Measurements from ENCODE around the gene MKLN1. TPM values are rescaled to one million over a fixed set of nuclear protein-coding genes. Genes with fewer than 3 reads are reported as not detected.

Gene MKLN1
- total and polyA plus RNA-seq, 2 experiments from 2014 or later, result 33.8 to 59.3 TPM

GRCh38 chr7:131480384-131481315 lies 153.0 kb downstream of the MKLN1 start:
- Histone ChIP-seq H3K4me1 (ENCODE audit: insufficient read depth) (peaks cover 3% of the 10 kb centered on the region), H3K4me2 (peak overlapping the region; percentile 30), H3K4me3 (no peak overlapping the region), H3K36me3 (replicated peaks; ENCODE audit: insufficient read depth, low read depth) (no peaks in the 10 kb centered on the region), H3K9me2 (replicated peaks; ENCODE audit: insufficient read depth) (no peaks in the 10 kb centered on the region), H3K27me3 (no peaks in the 10 kb centered on the region), H3K27ac (peak overlapping the region; percentile 0), H3K79me2 (no peaks in the 10 kb centered on the region), H3K9me3 (ENCODE audit: low read depth) (no peaks in the 10 kb centered on the region), H4K20me1 (ENCODE audit: insufficient read depth, poor library complexity, severe bottlenecking) (no peaks in the 10 kb centered on the region), H2AFZ (no peak overlapping the region)
- no peak for DNase-seq (ENCODE audit: low spot score)
- TF ChIP-seq CTCF (IDR thresholded peaks at IDR 0.05; ENCODE audit: poor library complexity), result no peak
- 53% methylated on average over 4 of the region's 4 CpGs for WGBS (ENCODE audit: low lambda C conversion rate, missing lambda C conversion rate)

DNA sequence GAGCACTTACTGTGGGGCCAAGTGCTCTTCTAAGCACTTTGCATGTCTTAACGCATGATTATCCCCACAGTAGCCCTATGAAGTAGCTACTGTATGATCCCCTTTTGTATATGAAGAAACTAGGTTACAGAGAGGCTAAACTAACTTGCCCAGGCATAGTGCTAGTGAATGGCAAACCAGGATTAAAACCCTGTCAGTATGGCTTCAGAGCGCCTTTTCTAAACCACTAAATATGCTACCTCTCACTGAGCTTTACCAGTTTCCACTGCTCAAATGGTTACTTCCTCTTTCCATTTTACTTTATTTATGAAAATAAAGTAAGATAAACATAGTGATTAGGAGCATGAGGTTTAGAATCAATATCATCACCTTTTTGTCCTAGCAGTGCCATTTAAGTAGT lies 155.1 kb downstream of the MKLN1 start:
- no peak for TF ChIP-seq EZH2 (IDR thresholded peaks at IDR 0.05; ENCODE audit: borderline replicate concordance)
- TF ChIP-seq CTCF (IDR thresholded peaks at IDR 0.05; ENCODE audit: poor library complexity), result no peak
- no peak for TF ChIP-seq EZH2phosphoT487 (IDR thresholded peaks at IDR 0.05; ENCODE audit: low read depth, severe bottlenecking, unreplicated experiment)
- 98% methylated on average over 2 of the region's 2 CpGs for WGBS (ENCODE audit: low lambda C conversion rate, missing lambda C conversion rate)

DNA sequence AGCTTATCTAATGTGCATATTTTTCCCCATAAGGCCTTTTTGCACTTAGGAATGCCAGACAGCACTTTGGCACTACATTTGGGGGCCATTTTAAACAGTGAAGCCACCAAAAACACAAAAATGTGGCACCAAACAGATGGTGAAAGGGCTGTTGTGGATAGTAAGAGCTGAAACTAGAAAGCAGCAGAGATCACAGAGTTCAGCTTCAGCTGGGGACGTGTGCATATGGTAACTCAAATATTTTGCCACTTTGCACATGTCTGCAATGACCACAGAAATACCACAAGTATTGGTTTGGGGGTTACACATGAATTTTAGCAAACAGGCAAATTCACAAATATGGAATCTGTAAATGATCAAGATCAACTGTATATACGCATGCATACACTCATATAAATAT lies 155.9 kb downstream of the MKLN1 start:
- peaks cover 3% of the 10 kb centered on the region for H3K4me1 ChIP-seq (ENCODE audit: insufficient read depth)
- no peaks in the 10 kb centered on the region for H4K20me1 ChIP-seq (ENCODE audit: insufficient read depth, poor library complexity, severe bottlenecking)
- H2AFZ ChIP-seq, result no peak overlapping the region
- H3K36me3 ChIP-seq (replicated peaks; ENCODE audit: insufficient read depth, low read depth), result no peaks in the 10 kb centered on the region
- H3K4me3 ChIP-seq, result no peak overlapping the region
- TF ChIP-seq EZH2phosphoT487 (IDR thresholded peaks at IDR 0.05; ENCODE audit: low read depth, severe bottlenecking, unreplicated experiment) (no peak), EZH2 (IDR thresholded peaks at IDR 0.05; ENCODE audit: borderline replicate concordance) (no peak), CTCF (IDR thresholded peaks at IDR 0.05; ENCODE audit: poor library complexity) (no peak)
- no peak for DNase-seq (ENCODE audit: low spot score)
- H3K9me2 ChIP-seq (replicated peaks; ENCODE audit: insufficient read depth), result no peaks in the 10 kb centered on the region
- no peak overlapping the region for H3K27ac ChIP-seq
- no peaks in the 10 kb centered on the region for H3K79me2 ChIP-seq
- no peak overlapping the region for H3K4me2 ChIP-seq
- H3K9me3 ChIP-seq (ENCODE audit: low read depth), result no peaks in the 10 kb centered on the region
- H3K27me3 ChIP-seq, result no peaks in the 10 kb centered on the region
- WGBS (ENCODE audit: low lambda C conversion rate, missing lambda C conversion rate), result 92% methylated on average over 2 of the region's 2 CpGs

More for the DNA sequence above, 155.1 kb downstream of the MKLN1 start:
- DNase-seq (ENCODE audit: low spot score), result no peak
- Histone ChIP-seq H3K27ac (no peak overlapping the region), H3K4me2 (no peak overlapping the region), H3K79me2 (no peaks in the 10 kb centered on the region), H3K9me3 (ENCODE audit: low read depth) (no peaks in the 10 kb centered on the region), H2AFZ (no peak overlapping the region), H3K4me3 (no peak overlapping the region), H3K27me3 (no peaks in the 10 kb centered on the region), H4K20me1 (ENCODE audit: insufficient read depth, poor library complexity, severe bottlenecking) (no peaks in the 10 kb centered on the region), H3K36me3 (replicated peaks; ENCODE audit: insufficient read depth, low read depth) (no peaks in the 10 kb centered on the region), H3K4me1 (ENCODE audit: insufficient read depth) (peaks cover 3% of the 10 kb centered on the region), H3K9me2 (replicated peaks; ENCODE audit: insufficient read depth) (no peaks in the 10 kb centered on the region)
